Skeletal muscle tissue (tissue), 4 donors: ENCODE results near the gene STOML2. TPM values are rescaled to one million over a fixed set of nuclear protein-coding genes. Genes with fewer than 3 reads are reported as not detected.

ENCODE experiments used
- H3K27ac ChIP-seq: one replicate; pipeline ENCODE4 v1.7.0; 2013; ENCODE audit warnings: mild to moderate bottlenecking, low read depth, low read length, inconsistent platforms
- H3K27me3 ChIP-seq, 3 donors: one replicate each; pipeline ENCODE4 v1.7.0; 2013; ENCODE audit warnings: low read length in 3 of 3; ENCODE audit not compliant: control insufficient read depth in 3 of 3, insufficient read depth in 3 of 3
- H3K36me3 ChIP-seq, 3 donors: one replicate each; pipeline ENCODE4 v1.7.0; 2013; ENCODE audit warnings: low read length in 3 of 3; ENCODE audit not compliant: control insufficient read depth in 3 of 3, insufficient read depth in 3 of 3
- H3K4me1 ChIP-seq, 3 donors: one replicate each; pipeline ENCODE4 v1.7.0; 2013; ENCODE audit warnings: low read length in 3 of 3, mild to moderate bottlenecking in 3 of 3; ENCODE audit not compliant: control insufficient read depth in 3 of 3, insufficient read depth in 3 of 3
- H3K4me3 ChIP-seq, 3 donors: one replicate each; pipeline ENCODE4 v1.7.0; 2013; ENCODE audit warnings: low read length in 3 of 3
- H3K9ac ChIP-seq, 3 donors: one replicate each; pipeline ENCODE4 v1.7.0; 2013; ENCODE audit warnings: low read length in 3 of 3, mild to moderate bottlenecking in 3 of 3, moderate library complexity in 2 of 3, low read depth in 1 of 3
- H3K9me3 ChIP-seq, 3 donors: one replicate each; pipeline ENCODE4 v1.7.0; 2013; ENCODE audit warnings: low read length in 3 of 3; ENCODE audit not compliant: control insufficient read depth in 3 of 3
- total RNA-seq: library from RNA; depleted of rRNA; stranded (reverse); fragments of >200 nt; gene quantifications from one replicate; pipeline ENCODE4 v1.2.3, GENCODE V29; 2014
- donor health status: Osteomylitis.

STOML2 gene
- total RNA-seq, 1 donor from 2014 or later = 93.9 TPM

GRCh38 chr9:35073279-35073612, 29.7 kb downstream of the STOML2 start:
- H3K4me1 ChIP-seq = peaks cover 29 to 35% (median 34%) of the 10 kb centered on the region in 3 donors
- peak overlapping the region; percentile 99 for H3K27ac ChIP-seq
- H3K27me3 ChIP-seq = no peaks in the 10 kb centered on the region
- H3K9me3 ChIP-seq = no peaks in the 10 kb centered on the region
- H3K9ac ChIP-seq = no peak overlapping the region
- no peak overlapping the region for H3K4me3 ChIP-seq
- H3K36me3 ChIP-seq = peaks cover 2 to 9% (median 7%) of the 10 kb centered on the region in 3 donors

GRCh38 chr9:35072461-35073278, 30.3 kb downstream of the STOML2 start, which contains the start of gene VCP:
Gene VCP (minus strand): TSS chr9:35072625. CDS start chr9:35072353, 272 bp downstream.
- no peaks in the 10 kb centered on the region for H3K27me3 ChIP-seq
- peaks cover 33 to 37% (median 36%) of the 10 kb centered on the region in 3 donors for H3K4me1 ChIP-seq
- H3K36me3 ChIP-seq = peaks cover 6 to 15% (median 13%) of the 10 kb centered on the region in 3 donors
- H3K4me3 ChIP-seq = peak within 1 kb of the TSS; percentile 87 to 95 (median 92)
- H3K27ac ChIP-seq = peak within 1 kb of the TSS; percentile 99
- H3K9me3 ChIP-seq = no peaks in the 10 kb centered on the region
- H3K9ac ChIP-seq = peak within 1 kb of the TSS; percentile 94 to 99 (median 97)

DNA sequence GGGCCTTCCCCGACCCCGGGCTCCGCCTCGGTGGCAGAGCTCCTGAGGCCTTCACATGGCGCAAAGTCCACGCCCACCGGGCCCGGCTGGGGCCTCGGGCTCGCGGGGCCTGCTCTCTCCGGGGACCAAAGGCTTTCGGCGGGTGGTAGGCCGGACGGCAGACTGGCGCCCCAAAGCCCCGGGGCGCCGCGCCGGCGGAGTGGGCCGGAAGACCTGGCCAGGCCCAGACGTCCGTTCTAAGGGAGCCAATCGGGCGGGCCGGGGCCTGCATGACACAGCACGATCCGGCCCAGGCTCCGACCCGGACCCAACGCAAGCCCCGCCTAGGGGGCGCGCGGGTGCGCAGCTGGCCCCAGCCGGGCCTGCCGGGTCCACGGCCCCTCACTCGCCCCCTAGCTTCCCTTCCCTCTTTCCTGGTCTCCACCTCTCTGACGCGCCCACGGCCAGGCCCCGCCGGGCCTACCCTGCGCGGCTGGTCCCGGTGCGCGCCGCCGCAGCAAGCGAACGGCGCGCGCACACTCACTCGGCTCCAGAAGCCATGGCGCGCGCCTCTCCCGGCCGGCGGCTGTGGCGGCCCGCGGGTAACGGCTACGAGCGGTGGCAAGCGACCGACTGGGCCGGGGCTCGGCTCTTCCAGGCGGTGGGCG, 31.0 kb downstream of the STOML2 start:
- Histone ChIP-seq H3K36me3 (peaks cover 13 to 20% (median 20%) of the 10 kb centered on the region in 3 donors), H3K27me3 (no peaks in the 10 kb centered on the region), H3K9ac (peak overlapping the region; percentile 94 to 99 (median 97)), H3K4me3 (peak overlapping the region; percentile 87 to 95 (median 92)), H3K4me1 (peaks cover 33 to 41% (median 36%) of the 10 kb centered on the region in 3 donors), H3K9me3 (no peaks in the 10 kb centered on the region), H3K27ac (peak overlapping the region; percentile 99)

DNA sequence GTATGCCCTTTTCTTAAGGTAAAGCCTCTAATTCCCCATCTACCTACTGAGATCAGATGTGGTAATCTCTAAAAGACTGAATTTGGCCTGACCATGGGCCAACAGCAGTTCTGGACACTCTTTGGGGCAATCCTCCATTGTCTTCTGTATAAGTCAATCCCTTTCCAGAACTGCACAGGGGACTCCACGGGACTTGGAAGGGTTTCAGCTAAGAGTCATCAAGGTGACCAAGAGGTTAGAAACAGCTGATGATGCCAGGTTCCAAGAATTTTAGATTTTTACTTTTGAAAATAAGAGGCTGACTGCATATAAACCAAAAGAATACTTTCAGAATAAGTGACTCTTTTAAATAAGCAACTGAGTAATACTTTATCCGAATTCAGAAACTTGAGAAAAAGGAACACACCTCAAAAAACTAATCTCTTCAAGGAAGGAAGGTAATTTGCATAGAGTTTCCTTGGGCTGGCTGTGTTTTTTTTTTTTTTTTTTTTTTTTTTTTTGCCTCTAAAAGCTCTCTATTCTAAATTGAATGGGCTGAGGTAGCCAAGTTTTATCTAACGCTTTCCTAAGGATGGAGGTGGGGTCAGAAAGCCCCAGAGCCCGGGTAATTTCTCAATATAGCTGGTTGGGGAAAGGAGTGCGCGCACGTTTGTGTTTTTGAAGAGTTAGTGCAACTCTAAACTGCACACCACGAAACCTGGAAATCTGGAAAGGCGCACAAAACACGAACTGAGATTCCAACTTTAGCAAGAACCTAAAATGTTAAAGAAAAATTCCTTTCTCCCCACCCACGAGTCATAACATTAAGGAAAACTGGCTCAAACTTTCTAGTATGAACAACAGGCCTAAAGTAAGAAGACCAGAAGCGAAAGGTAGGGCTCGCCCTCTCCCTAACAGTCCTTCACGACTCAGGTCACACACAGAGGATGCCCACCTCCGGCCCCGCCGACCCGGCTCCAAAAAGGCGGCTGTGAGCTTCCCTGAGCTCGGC, 31.8 kb downstream of the STOML2 start:
- H3K4me3 ChIP-seq = peak overlapping the region; percentile 87 to 95 (median 92)
- H3K9me3 ChIP-seq = no peaks in the 10 kb centered on the region
- H3K9ac ChIP-seq = peak overlapping the region; percentile 94 to 99 (median 97)
- no peaks in the 10 kb centered on the region for H3K27me3 ChIP-seq
- H3K4me1 ChIP-seq = peaks cover 33 to 44% (median 36%) of the 10 kb centered on the region in 3 donors
- peaks cover 18 to 28% (median 26%) of the 10 kb centered on the region in 3 donors for H3K36me3 ChIP-seq
- H3K27ac ChIP-seq = peak overlapping the region; percentile 99

GRCh38 chr9:35069020-35069419, 33.9 kb downstream of the STOML2 start:
- Histone ChIP-seq H3K36me3 (peaks cover 34 to 42% (median 41%) of the 10 kb centered on the region in 3 donors), H3K4me3 (peak overlapping the region; percentile 1 to 39 (median 15)), H3K27ac (no peak overlapping the region), H3K4me1 (peaks cover 33 to 44% (median 36%) of the 10 kb centered on the region in 3 donors), H3K9me3 (no peaks in the 10 kb centered on the region), H3K27me3 (no peaks in the 10 kb centered on the region), H3K9ac (no peak overlapping the region)

DNA sequence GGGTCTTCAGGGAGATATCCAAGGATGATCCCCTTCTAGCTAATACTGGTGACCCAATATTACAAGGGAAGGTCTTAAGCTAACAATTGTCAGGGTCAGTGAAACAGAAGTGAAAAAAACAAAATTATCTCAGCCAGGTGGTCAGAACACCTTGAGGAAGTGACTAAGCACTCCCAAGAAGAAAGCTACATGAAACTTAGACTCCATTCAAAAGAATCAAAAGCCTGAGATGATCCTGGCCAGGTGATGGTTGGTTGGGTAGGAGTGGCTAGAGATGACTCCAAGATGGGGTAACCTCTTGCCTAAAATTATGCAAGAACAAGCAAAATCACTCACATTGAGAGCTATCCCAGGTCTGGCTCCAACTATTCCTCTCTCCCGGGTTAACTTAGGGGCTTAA, 35.9 kb downstream of the STOML2 start:
- Histone ChIP-seq H3K27ac (no peak overlapping the region), H3K4me1 (peaks cover 29 to 40% (median 30%) of the 10 kb centered on the region in 3 donors), H3K9ac (no peak overlapping the region), H3K4me3 (no peak overlapping the region), H3K27me3 (no peaks in the 10 kb centered on the region), H3K9me3 (no peaks in the 10 kb centered on the region), H3K36me3 (peaks cover 54 to 62% (median 60%) of the 10 kb centered on the region in 3 donors)

GRCh38 chr9:35060548-35061207, 42.3 kb downstream of the STOML2 start:
- no peak overlapping the region for H3K9ac ChIP-seq
- H3K27me3 ChIP-seq = no peaks in the 10 kb centered on the region
- H3K4me1 ChIP-seq = no peaks in the 10 kb centered on the region
- peaks cover 93 to 97% (median 95%) of the 10 kb centered on the region in 3 donors for H3K36me3 ChIP-seq
- H3K4me3 ChIP-seq = no peak overlapping the region
- H3K9me3 ChIP-seq = no peaks in the 10 kb centered on the region
- no peak overlapping the region for H3K27ac ChIP-seq

DNA sequence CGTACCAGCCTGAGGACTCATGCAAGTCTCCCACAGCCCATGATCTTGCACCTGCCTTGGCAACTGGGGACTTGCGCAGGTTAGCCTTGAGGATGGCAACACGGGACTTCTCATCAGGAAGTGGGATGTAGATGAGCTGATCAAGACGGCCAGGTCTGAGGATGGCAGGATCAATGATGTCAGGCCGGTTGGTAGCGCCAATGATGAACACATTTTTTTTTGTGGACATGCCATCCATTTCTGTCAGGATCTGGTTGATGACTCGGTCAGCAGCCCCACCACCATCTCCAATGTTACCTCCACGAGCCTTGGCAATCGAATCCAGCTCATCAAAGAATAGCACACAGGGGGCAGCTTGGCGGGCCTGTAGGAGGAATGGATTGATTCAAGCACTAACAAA, 43.5 kb downstream of the STOML2 start:
- Histone ChIP-seq H3K36me3 (peaks cover 86 to 95% (median 94%) of the 10 kb centered on the region in 3 donors), H3K4me3 (no peak overlapping the region), H3K27me3 (no peaks in the 10 kb centered on the region), H3K9me3 (no peaks in the 10 kb centered on the region), H3K27ac (no peak overlapping the region), H3K4me1 (no peaks in the 10 kb centered on the region), H3K9ac (no peak overlapping the region)

GRCh38 chr9:35057271-35057620, 45.7 kb downstream of the STOML2 start:
- no peak overlapping the region for H3K4me3 ChIP-seq
- no peak overlapping the region for H3K27ac ChIP-seq
- no peaks in the 10 kb centered on the region for H3K27me3 ChIP-seq
- H3K9me3 ChIP-seq = no peaks in the 10 kb centered on the region
- no peak overlapping the region for H3K9ac ChIP-seq
- peaks cover 64 to 80% (median 75%) of the 10 kb centered on the region in 3 donors for H3K36me3 ChIP-seq
- no peaks in the 10 kb centered on the region for H3K4me1 ChIP-seq
